GM12864 (cell line): ENCODE measurements around the gene RPS15A.

Experiments used
- DNase-seq: peaks from one replicate; pipeline ENCODE4 v3.0.0-alpha.2; 2011; ENCODE audit warnings: low read depth
- H3K4me3 ChIP-seq: 2 replicates; pipeline ENCODE4 v1.5.1; 2011; ENCODE audit warnings: mild to moderate bottlenecking, low read depth, low read length, control low read depth
- TF ChIP-seq, protein P1 (sequence below): IDR thresholded peaks from 2 replicates; pipeline ENCODE4 v1.5.1; 2011; ENCODE audit warnings: low read depth, mild to moderate bottlenecking, moderate library complexity, low read length, control low read depth, inconsistent platforms; ENCODE audit errors: missing control alignments

The RPS15A gene

DNA sequence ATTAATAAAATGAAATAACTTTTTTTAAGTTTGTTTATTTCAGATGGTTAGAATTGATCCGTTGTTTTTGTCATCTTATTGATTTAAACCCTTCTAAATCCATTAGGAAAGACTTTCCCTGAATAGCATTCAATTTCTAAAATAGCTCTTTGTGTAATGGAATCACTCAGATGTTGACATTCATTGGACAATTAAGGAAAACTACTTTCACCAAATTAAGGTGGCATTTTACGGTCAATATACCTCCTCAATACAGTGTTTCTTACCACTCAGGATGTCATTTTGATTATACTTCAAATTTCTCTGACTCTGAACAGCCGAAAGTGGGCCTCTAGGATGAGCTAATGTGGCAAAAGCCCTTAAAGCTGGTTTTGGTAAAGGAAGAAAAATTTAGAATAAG is 9.4 kb upstream of the RPS15A start:
- peak overlapping the region; percentile 90 for H3K4me3 ChIP-seq
- TF ChIP-seq, protein P1, sequence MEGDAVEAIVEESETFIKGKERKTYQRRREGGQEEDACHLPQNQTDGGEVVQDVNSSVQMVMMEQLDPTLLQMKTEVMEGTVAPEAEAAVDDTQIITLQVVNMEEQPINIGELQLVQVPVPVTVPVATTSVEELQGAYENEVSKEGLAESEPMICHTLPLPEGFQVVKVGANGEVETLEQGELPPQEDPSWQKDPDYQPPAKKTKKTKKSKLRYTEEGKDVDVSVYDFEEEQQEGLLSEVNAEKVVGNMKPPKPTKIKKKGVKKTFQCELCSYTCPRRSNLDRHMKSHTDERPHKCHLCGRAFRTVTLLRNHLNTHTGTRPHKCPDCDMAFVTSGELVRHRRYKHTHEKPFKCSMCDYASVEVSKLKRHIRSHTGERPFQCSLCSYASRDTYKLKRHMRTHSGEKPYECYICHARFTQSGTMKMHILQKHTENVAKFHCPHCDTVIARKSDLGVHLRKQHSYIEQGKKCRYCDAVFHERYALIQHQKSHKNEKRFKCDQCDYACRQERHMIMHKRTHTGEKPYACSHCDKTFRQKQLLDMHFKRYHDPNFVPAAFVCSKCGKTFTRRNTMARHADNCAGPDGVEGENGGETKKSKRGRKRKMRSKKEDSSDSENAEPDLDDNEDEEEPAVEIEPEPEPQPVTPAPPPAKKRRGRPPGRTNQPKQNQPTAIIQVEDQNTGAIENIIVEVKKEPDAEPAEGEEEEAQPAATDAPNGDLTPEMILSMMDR: no peak
- DNase-seq: no peak

DNA sequence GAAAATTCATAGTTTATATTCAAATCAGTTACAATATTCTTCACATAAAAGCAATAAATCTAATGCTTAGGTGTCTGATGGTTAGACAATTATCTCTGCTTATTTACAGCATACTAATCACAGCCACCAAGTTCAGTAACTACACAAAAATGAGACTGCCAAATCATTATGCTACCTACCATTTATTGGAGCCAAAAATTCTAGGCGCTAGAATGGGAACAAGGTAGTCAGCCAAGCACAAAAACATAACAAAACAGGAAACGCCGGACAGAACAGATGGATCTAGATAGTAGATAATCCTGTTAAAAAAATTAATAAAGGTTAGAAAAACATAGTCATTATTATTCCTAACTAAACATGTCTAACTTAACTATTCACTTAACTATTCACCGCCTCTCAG is 7.6 kb upstream of the RPS15A start:
- TF ChIP-seq, protein P1: no peak
- H3K4me3 ChIP-seq: no peak overlapping the region
- DNase-seq: no peak

DNA sequence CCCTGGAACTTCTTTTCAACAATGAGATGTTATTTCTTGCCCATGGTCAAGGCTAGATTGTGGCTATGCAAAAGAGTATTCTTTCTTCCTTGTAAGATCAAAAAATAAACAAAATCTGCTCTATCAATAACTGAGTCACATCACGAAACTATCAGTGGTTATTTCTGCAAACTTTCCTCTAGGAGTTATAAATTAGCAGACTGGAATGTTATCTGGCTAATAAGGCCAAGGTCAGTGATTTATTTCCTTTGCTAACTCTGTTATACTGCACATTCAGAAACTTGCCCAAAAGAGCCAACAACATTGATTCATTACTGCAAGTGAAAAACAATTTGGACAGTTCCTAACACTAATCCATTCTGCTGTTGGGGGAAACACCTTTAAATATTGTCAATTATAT is 6.2 kb upstream of the RPS15A start:
- no peak for DNase-seq
- no peak overlapping the region for H3K4me3 ChIP-seq
- TF ChIP-seq, protein P1: no peak

DNA sequence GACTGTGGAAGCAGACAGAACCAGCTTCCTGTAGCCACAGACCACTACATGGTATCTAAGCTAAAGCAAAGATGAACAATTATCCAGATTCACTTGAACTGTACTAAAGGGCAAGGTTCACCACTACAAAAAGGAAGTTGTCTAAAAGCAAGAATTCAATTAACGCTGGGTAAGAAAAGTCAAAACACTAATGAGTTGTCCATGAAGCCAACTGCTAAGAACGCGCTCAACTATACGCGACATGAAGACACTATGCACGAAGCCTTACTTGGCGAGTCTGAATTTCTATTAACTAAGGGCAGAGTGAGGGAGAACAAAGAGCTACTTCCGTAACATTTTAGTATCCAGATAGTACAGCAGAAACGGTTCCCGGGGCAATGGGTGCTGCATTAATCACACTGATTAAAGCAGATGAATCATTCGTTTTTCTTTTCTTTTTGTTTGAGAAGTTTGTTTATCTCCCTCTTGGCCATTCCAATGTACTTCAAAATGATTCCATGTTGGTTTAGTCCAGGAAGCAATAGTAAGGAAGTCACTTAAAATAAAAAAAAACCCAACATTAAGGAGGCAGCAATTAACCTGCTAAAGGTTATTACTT is 2.8 kb upstream of the RPS15A start:
- no peak overlapping the region for H3K4me3 ChIP-seq
- DNase-seq: no peak
- TF ChIP-seq, protein P1: no peak

DNA sequence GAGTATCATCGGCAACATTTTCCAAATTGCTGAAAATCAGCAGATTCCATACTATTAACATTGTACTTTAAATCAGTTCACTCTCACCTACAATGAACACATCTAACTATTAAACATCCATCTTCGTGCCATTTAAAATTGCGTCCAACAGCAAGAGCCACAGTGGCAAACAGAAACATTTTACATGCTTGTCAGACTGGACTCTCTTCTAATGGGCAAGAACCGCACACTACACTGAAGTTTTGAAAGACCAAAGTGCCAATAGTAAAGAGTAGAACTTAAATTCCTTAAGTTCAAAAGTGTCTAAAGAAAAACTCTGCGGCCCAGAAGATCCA is 652 bp downstream of the RPS15A start:
- peak overlapping the region; percentile 93 for H3K4me3 ChIP-seq
- no peak for DNase-seq
- TF ChIP-seq, protein P1: no peak

DNA sequence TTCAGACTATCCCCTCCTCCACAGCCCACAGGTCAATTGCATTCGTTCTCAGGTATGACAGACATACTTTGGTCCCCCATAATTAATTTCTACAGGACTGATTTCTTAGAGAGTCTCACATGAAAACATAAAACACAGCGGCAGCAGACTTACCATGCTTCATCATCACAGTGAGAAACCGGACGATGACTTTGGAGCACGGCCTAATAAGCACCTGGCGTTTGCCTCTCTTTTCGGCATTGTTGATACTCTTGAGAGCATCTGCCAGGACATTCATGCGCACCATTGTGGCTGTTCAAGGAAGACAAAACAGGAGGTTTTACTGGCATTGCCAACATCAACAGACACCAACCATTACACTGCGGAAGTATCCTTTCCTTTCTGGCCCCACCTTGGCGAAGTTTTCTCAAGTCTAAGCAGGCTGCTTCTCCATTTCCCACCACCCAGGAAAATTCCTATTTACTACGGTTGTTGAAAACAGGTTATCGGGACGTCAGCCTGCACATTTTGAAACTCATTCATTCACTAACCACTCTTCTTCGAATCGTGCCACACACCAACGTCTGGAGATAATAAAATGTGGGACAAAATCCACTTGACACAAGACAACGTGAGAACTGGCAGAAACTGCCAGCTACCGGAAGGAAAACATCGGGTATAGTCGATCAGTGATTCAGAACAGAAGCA is 1.2 kb downstream of the RPS15A start:
- TF ChIP-seq, protein P1: no peak
- H3K4me3 ChIP-seq: peak overlapping the region; percentile 93
- DNase-seq: no peak
